K562 (cell line): Measurements from ENCODE around the gene SAMD14. TPM values are rescaled to one million over a fixed set of nuclear protein-coding genes. Genes with fewer than 3 reads are reported as not detected.

ENCODE experiments used
- ATAC-seq: fragments of 200-7000 bp; cut with Tn5 transposase; 3 replicates; pipeline ENCODE4 v1.9.1; 2020; ENCODE audit warnings: moderate library complexity
- BruUV-seq: library from RNA; stranded (reverse); fragments of 400-500 nt; replicated peaks from 2 replicates; lab custom pipeline; 2021; lab: Mats Ljungman, UMichigan
- CTCF ChIA-PET: fragments of 300-600 bp; formaldehyde crosslinking; extraction: SDS; loops from one replicate; lab custom pipeline; 2021; ENCODE audit warnings: low intra/inter-chr PET ratio; lab: Yijun Ruan, JAX
- POLR2A ChIA-PET: fragments of 300-600, 350-650 bp; sonication (Branson Sonifier 250); formaldehyde crosslinking; extraction: SDS; loops from one replicate; lab custom pipeline; 2021; ENCODE audit warnings: antibody characterized with exemption, inconsistent platforms; lab: Yijun Ruan, JAX
- DNase-seq, 4 experiments: peaks; one replicate each; pipeline versions ENCODE4 v3.0.0 to v3.0.0-alpha.2; 2011 to 2018; ENCODE audit warnings: low spot score in 3 of 4, mixed read lengths in 3 of 4; ENCODE audit errors: extremely low read depth in 1 of 4
- FAIRE-seq: peaks from 2 replicates; lab custom pipeline; 2011; peaks lifted over from hg19 to GRCh38; lab: Jason Lieb, UNC
- H2AFZ ChIP-seq: 2 replicates; pipeline ENCODE4 v1.6.0; 2011; ENCODE audit warnings: low read depth, low read length, control low read depth, inconsistent platforms
- H3K27ac ChIP-seq: fragments of 200-600 bp; 3 replicates; pipeline ENCODE4 v1.8.0; 2011; ENCODE audit warnings: low read depth, mild to moderate bottlenecking, control low read depth, inconsistent platforms, low read length, moderate library complexity, mixed read lengths; ENCODE audit errors: extremely low read depth
- H3K27me3 ChIP-seq, 2 experiments: fragments of 300-600 bp in 1 of 2; 2 replicates in 1 of 2; 3 replicates in 1 of 2; pipeline versions ENCODE4 v1.6.0 to v1.8.0; 2011; ENCODE audit warnings: inconsistent platforms in 2 of 2, low read length in 2 of 2, mild to moderate bottlenecking in 1 of 2, mixed read lengths in 1 of 2, moderate library complexity in 1 of 2; ENCODE audit not compliant: control insufficient read depth in 2 of 2, insufficient read depth in 2 of 2
- H3K36me3 ChIP-seq: fragments of 300-600 bp; 3 replicates; pipeline ENCODE4 v1.8.0; 2011; ENCODE audit warnings: mild to moderate bottlenecking, low read length, inconsistent platforms; ENCODE audit not compliant: control insufficient read depth, insufficient read depth
- H3K4me1 ChIP-seq, 2 experiments: fragments of 200-600 bp in 1 of 2; replicated peaks in 1 of 2; 2 replicates in 1 of 2; 3 replicates in 1 of 2; pipeline versions ENCODE4 v1.5.1 to v1.8.0; 2011; ENCODE audit warnings: inconsistent platforms in 2 of 2, low read length in 2 of 2, mild to moderate bottlenecking in 1 of 2, mixed read lengths in 1 of 2, moderate library complexity in 1 of 2; ENCODE audit not compliant: control insufficient read depth in 2 of 2, insufficient read depth in 2 of 2
- H3K4me2 ChIP-seq: 2 replicates; pipeline ENCODE4 v1.6.1; 2011; ENCODE audit warnings: low read length, control low read depth, inconsistent platforms, mixed read lengths; ENCODE audit not compliant: insufficient read depth
- H3K4me3 ChIP-seq: fragments of 200-600 bp; sonication (generic), shearing (Covaris generic); 2 replicates; pipeline ENCODE4 v1.5.1; 2016; ENCODE audit warnings: control low read depth, inconsistent platforms
- H3K79me2 ChIP-seq: fragments of 200-600 bp; 3 replicates; pipeline ENCODE4 v1.8.0; 2011; ENCODE audit warnings: low read length, inconsistent platforms; ENCODE audit not compliant: control insufficient read depth, insufficient read depth
- H3K9ac ChIP-seq, 2 experiments: 2 replicates each; pipeline versions ENCODE4 v1.6.0 to v1.6.1; 2011; ENCODE audit warnings: low read depth in 2 of 2, low read length in 2 of 2, control low read depth in 1 of 2, inconsistent platforms in 1 of 2, mild to moderate bottlenecking in 1 of 2, mixed read lengths in 1 of 2; ENCODE audit not compliant: insufficient read depth in 1 of 2
- H3K9me1 ChIP-seq: one replicate; pipeline ENCODE4 v1.6.0; 2011; ENCODE audit warnings: inconsistent platforms, mild to moderate bottlenecking, low read length, moderate library complexity; ENCODE audit not compliant: control insufficient read depth, insufficient read depth
- H3K9me3 ChIP-seq: replicated peaks from 2 replicates; pipeline ENCODE4 v1.5.1; 2011; ENCODE audit warnings: low read depth, low read length, inconsistent platforms; ENCODE audit not compliant: control insufficient read depth, insufficient read depth
- H4K20me1 ChIP-seq: replicated peaks from 2 replicates; pipeline ENCODE4 v1.6.1; 2011; ENCODE audit warnings: low read length, inconsistent platforms, mixed read lengths; ENCODE audit not compliant: control insufficient read depth, insufficient read depth
- CEBPG ChIP-seq, 3 experiments: fragments of 200-800 bp in 1 of 3; sonication (Bioruptor generic) in 1 of 3; sonication (generic) in 1 of 3; formaldehyde crosslinking in 1 of 3; IDR thresholded peaks in 2 of 3; conservative IDR thresholded peaks in 1 of 3; 2 replicates each; pipeline versions ENCODE4 v1.6.1 to v1.8.0; 2016 to 2022; ENCODE audit warnings: missing compliant biosample characterization in 2 of 3, missing genetic modification characterization in 2 of 3, mild to moderate bottlenecking in 1 of 3, missing genetic modification reagents in 1 of 3
- RERE ChIP-seq: sonication (generic); formaldehyde crosslinking; IDR thresholded peaks from 2 replicates; pipeline ENCODE4 v1.8.0; 2023; ENCODE audit warnings: missing genetic modification reagents, mild to moderate bottlenecking, borderline replicate concordance
- TEAD2 ChIP-seq: fragments of 450-650 bp; IDR thresholded peaks from 2 replicates; pipeline ENCODE4 v1.6.1; 2016; ENCODE audit warnings: missing genetic modification characterization, control low read depth, missing compliant biosample characterization
- THAP12 ChIP-seq: fragments of 250-450 bp; sonication (Bioruptor Pico); IDR thresholded peaks from 2 replicates; pipeline ENCODE4 v1.9.0; 2021; ENCODE audit warnings: mild to moderate bottlenecking, inconsistent platforms
- WGBS: fragments of 100-300 bp; shearing (Covaris generic); methylation state at CpG from one replicate; pipeline ENCODE4 v1.1.6; 2016; ENCODE audit warnings: low coverage, mixed read lengths; ENCODE audit not compliant: insufficient coverage; ENCODE audit errors: missing lambda C conversion rate; 5-methylcytosine and 5-hydroxymethylcytosine counted together
- in situ Hi-C: fragments of 300-500 bp; cut with MboI; formaldehyde crosslinking; loops from 4 replicates; pipeline ENCODE4 v1.15.0; 2018; ENCODE audit warnings: inconsistent platforms, mixed read lengths
- intact Hi-C: fragments of 100-400 bp; cut with micrococcal nuclease; formaldehyde crosslinking; loops from 2 replicates; pipeline ENCODE4 v1.14.2; 2022
- polyA plus RNA-seq, 8 experiments: library from polyadenylated mRNA; depleted of rRNA in 4 of 8; stranded (reverse) in 5 of 8; unstranded in 3 of 8; fragments of >200 nt; fragmentation: Nextera tagmentation in 2 of 8; fragmentation: Illumina TruSeq in 1 of 8; extraction: Ambion mirVana in 2 of 8; extraction: Trizol in 1 of 8; gene quantifications; 2 replicates each; pipeline versions ENCODE4 v1.2.1 to v1.2.3, GENCODE V29; 2011 to 2014; ENCODE audit warnings: inconsistent platforms in 1 of 8, missing spikeins in 1 of 8
- total RNA-seq, 7 experiments: library from RNA; depleted of rRNA in 6 of 7; stranded (reverse); fragments of >200 nt in 6 of 7; fragmentation: Illumina TruSeq in 2 of 7; extraction: Trizol in 2 of 7; gene quantifications; 2 replicates each; pipeline versions ENCODE4 v1.2.1 to v1.2.3, GENCODE V29; 2011 to 2021; ENCODE audit warnings: low replicate concordance in 1 of 7

Gene SAMD14
- total and polyA plus RNA-seq, 9 of the 15 experiments (the other 6 are each of a cell fraction or from before 2014, with no cell fraction given): 0.04 to 0.07 TPM; not detected in 7

- ChIA-PET CTCF (no interaction called here), POLR2A (interaction anchor here (0.6 kb wide), 3 partner anchors 11 to 13 kb away, joined by 3 read pairs; no protein-coding TSS in a partner anchor)
- in situ Hi-C loops: no loop called here
- 83% methylated on average over 8 of the region's 8 CpGs for WGBS
- H3K27me3 ChIP-seq: no peaks in the 10 kb centered on the region
- peaks cover 15 to 33% of the 10 kb centered on the region in 2 experiments; a peak in 4 of 5 replicates for H3K4me1 ChIP-seq
- H3K79me2 ChIP-seq: peaks cover 44% of the 10 kb centered on the region
- ATAC-seq (no peak), FAIRE-seq (no peak), DNase-seq (no peak)
- no peak overlapping the region; a peak in 1 of 4 replicates for H3K9ac ChIP-seq
- no peak overlapping the region for H3K27ac ChIP-seq
- H2AFZ ChIP-seq: no peak overlapping the region
- H3K4me2 ChIP-seq: no peak overlapping the region
- H3K9me1 ChIP-seq: peaks cover 17% of the 10 kb centered on the region
- H3K4me3 ChIP-seq: no peak overlapping the region
- BruUV-seq: no TSS peak
- no peak for TF ChIP-seq CEBPG (CRISPR knock-in tag; IDR thresholded peaks at IDR 0.05)
- no peak for TF ChIP-seq CEBPG (tag; conservative IDR thresholded peaks at IDR 0.05 in 1 of 2, IDR thresholded peaks at IDR 0.05 in 1 of 2)
- TF ChIP-seq THAP12 (CRISPR knock-in tag): no peak
- no peak for TF ChIP-seq TEAD2 (tag)
- TF ChIP-seq RERE: no peak
- intact Hi-C loops: loop anchor here (2.0 kb wide), 1 partner anchor 19 kb away; no protein-coding TSS in a partner anchor
- H4K20me1 ChIP-seq: peaks cover 12% of the 10 kb centered on the region
- peaks cover 97% of the 10 kb centered on the region for H3K36me3 ChIP-seq
- no peaks in the 10 kb centered on the region for H3K9me3 ChIP-seq
Measured at GRCh38 chr17:50141745-50142110, 11.8 kb upstream of the SAMD14 start.
